OCI-LY7 (cell line): ENCODE measurements around the gene UGT1A3. TPM values are rescaled to one million over a fixed set of nuclear protein-coding genes. Genes with fewer than 3 reads are reported as not detected.

Experiments used
- BruUV-seq: library from RNA; stranded (reverse); fragments of 400-500 nt; replicated peaks from 2 replicates; lab custom pipeline; 2021; lab: Mats Ljungman, UMichigan
- CTCF ChIA-PET: fragments of 300-600 bp; sonication (Branson Sonifier 250); formaldehyde crosslinking; loops from one replicate; lab custom pipeline; 2022; ENCODE audit warnings: antibody characterized with exemption; ENCODE audit not compliant: unreplicated experiment; lab: Charles Lee
- POLR2A ChIA-PET: fragments of 300-600 bp; sonication (Branson Sonifier 250); formaldehyde crosslinking; loops from one replicate; lab custom pipeline; 2022; ENCODE audit warnings: antibody characterized with exemption; lab: Charles Lee
- DNase-seq: peaks from one replicate; pipeline ENCODE4 v3.0.0-alpha.2; 2015; ENCODE audit warnings: low spot score
- H2AFZ ChIP-seq: fragments of 200-600 bp; sonication (generic), shearing (Covaris generic); 2 replicates; pipeline ENCODE4 v1.6.1; 2014; ENCODE audit warnings: mild to moderate bottlenecking, antibody characterized with exemption, low read length, moderate library complexity
- H3K27ac ChIP-seq: fragments of 200-600 bp; sonication (generic); 2 replicates; pipeline ENCODE4 v1.5.1; 2014; ENCODE audit warnings: mixed run types, low read depth, mild to moderate bottlenecking, moderate library complexity, low read length, inconsistent platforms; ENCODE audit not compliant: poor library complexity, severe bottlenecking
- H3K36me3 ChIP-seq: fragments of 200-600 bp; sonication (generic); 2 replicates; pipeline ENCODE4 v1.6.1; 2014; ENCODE audit warnings: mild to moderate bottlenecking, antibody characterized with exemption, low read length, moderate library complexity, mixed read lengths; ENCODE audit not compliant: insufficient read depth
- H3K4me1 ChIP-seq: fragments of 200-600 bp; sonication (generic); 2 replicates; pipeline ENCODE4 v1.5.1; 2014; ENCODE audit warnings: mild to moderate bottlenecking, low read length; ENCODE audit not compliant: insufficient read depth, poor library complexity, severe bottlenecking
- H3K4me2 ChIP-seq: fragments of 200-600 bp; sonication (generic); 2 replicates; pipeline ENCODE4 v1.6.1; 2014; ENCODE audit warnings: mild to moderate bottlenecking, low read length
- H3K4me3 ChIP-seq: fragments of 200-600 bp; sonication (generic); 2 replicates; pipeline ENCODE4 v1.5.1; 2014; ENCODE audit warnings: mild to moderate bottlenecking, low read depth, low read length; ENCODE audit not compliant: poor library complexity, severe bottlenecking
- H3K79me2 ChIP-seq: fragments of 200-600 bp; sonication (generic); 2 replicates; pipeline ENCODE4 v1.6.1; 2016; ENCODE audit warnings: low read depth, mild to moderate bottlenecking, low read length, moderate library complexity, mixed read lengths; ENCODE audit not compliant: insufficient read depth
- H3K9me2 ChIP-seq: fragments of 200-600 bp; sonication (generic); 2 replicates; pipeline ENCODE4 v1.6.1; 2016; ENCODE audit warnings: mild to moderate bottlenecking, low read length, mixed read lengths; ENCODE audit not compliant: insufficient read depth
- H3K9me3 ChIP-seq: fragments of 200-600 bp; sonication (generic); 2 replicates; pipeline ENCODE4 v1.6.1; 2014; ENCODE audit warnings: mild to moderate bottlenecking, mixed run types, low read length, mixed read lengths
- H4K20me1 ChIP-seq: fragments of 200-600 bp; sonication (generic); 2 replicates; pipeline ENCODE4 v1.6.1; 2014; ENCODE audit warnings: mild to moderate bottlenecking, antibody characterized with exemption, low read length, moderate library complexity, mixed read lengths; ENCODE audit not compliant: insufficient read depth
- EZH2phosphoT487 ChIP-seq: fragments of 200-600 bp; sonication (generic); IDR thresholded peaks from 2 replicates; pipeline ENCODE4 v1.6.1; 2018; ENCODE audit warnings: low read depth, borderline replicate concordance, mild to moderate bottlenecking, mixed run types, antibody characterized with exemption, low read length, moderate library complexity, mixed read lengths
- intact Hi-C: fragments of 100-400 bp; cut with micrococcal nuclease; formaldehyde crosslinking; loops from one replicate; pipeline ENCODE4 v1.10.0; 2022; ENCODE audit not compliant: unreplicated experiment
- total RNA-seq, 2 experiments: library from RNA; depleted of rRNA in 1 of 2; stranded (reverse); fragments of >200 nt in 1 of 2; shearing (Covaris generic) in 1 of 2; gene quantifications; 2 replicates each; pipeline ENCODE4 v1.2.3, GENCODE V29; 2014 to 2022
- TF ChIP-seq, protein P1 (sequence below): fragments of 200-600 bp; sonication (generic); conservative IDR thresholded peaks from 2 replicates; pipeline ENCODE4 v1.5.1; 2014; ENCODE audit warnings: mild to moderate bottlenecking, antibody characterized with exemption, low read length, moderate library complexity, mixed read lengths

UGT1A3 gene
- total RNA-seq, 2 experiments from 2014 or later: not detected

GRCh38 chr2:233693963-233694362 lies 34.9 kb upstream of the UGT1A3 start:
- Histone ChIP-seq H3K9me2 (no peaks in the 10 kb centered on the region), H2AFZ (no peak overlapping the region), H3K4me3 (no peak overlapping the region), H3K36me3 (no peaks in the 10 kb centered on the region), H3K4me1 (no peaks in the 10 kb centered on the region), H3K4me2 (no peak overlapping the region), H4K20me1 (no peaks in the 10 kb centered on the region), H3K9me3 (no peaks in the 10 kb centered on the region), H3K79me2 (no peaks in the 10 kb centered on the region), H3K27ac (no peak overlapping the region)
- no peak for DNase-seq
- intact Hi-C loops: no loop called here
- no TSS peak for BruUV-seq
- ChIA-PET POLR2A (no interaction called here), CTCF (no interaction called here)
- no peak for TF ChIP-seq EZH2phosphoT487
- TF ChIP-seq, protein P1, sequence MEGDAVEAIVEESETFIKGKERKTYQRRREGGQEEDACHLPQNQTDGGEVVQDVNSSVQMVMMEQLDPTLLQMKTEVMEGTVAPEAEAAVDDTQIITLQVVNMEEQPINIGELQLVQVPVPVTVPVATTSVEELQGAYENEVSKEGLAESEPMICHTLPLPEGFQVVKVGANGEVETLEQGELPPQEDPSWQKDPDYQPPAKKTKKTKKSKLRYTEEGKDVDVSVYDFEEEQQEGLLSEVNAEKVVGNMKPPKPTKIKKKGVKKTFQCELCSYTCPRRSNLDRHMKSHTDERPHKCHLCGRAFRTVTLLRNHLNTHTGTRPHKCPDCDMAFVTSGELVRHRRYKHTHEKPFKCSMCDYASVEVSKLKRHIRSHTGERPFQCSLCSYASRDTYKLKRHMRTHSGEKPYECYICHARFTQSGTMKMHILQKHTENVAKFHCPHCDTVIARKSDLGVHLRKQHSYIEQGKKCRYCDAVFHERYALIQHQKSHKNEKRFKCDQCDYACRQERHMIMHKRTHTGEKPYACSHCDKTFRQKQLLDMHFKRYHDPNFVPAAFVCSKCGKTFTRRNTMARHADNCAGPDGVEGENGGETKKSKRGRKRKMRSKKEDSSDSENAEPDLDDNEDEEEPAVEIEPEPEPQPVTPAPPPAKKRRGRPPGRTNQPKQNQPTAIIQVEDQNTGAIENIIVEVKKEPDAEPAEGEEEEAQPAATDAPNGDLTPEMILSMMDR: no peak

DNA sequence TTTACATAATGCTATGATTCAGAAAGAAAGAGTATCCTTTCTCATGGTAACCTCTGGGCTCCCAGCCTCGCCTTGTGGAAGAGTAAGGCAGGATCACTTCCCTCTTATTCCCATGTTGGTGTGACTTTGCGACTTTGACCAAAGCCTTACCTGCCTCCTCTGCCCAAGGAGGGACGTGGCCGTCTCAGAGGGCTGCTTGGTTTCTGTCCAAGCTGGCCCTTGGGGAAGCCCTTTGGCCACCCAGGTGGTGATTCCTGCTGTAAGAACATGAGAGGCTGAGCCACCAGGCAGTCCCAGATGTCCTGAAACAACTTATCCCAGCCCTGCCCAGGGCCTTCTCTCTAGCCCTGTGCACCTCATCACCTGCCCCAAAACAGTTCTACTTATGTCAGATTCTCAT lies 30.1 kb upstream of the UGT1A3 start:
- BruUV-seq: no TSS peak
- POLR2A ChIA-PET: no interaction called here
- Histone ChIP-seq H3K36me3 (no peaks in the 10 kb centered on the region), H3K79me2 (no peaks in the 10 kb centered on the region), H3K4me2 (no peak overlapping the region), H2AFZ (no peak overlapping the region), H3K4me1 (no peaks in the 10 kb centered on the region), H3K9me3 (no peaks in the 10 kb centered on the region), H3K4me3 (no peak overlapping the region), H4K20me1 (no peaks in the 10 kb centered on the region), H3K27ac (no peak overlapping the region), H3K9me2 (no peaks in the 10 kb centered on the region)
- DNase-seq: no peak
- no peak for TF ChIP-seq EZH2phosphoT487
- TF ChIP-seq, protein P1: no peak
- intact Hi-C loops: no loop called here
- CTCF ChIA-PET: no interaction called here

DNA sequence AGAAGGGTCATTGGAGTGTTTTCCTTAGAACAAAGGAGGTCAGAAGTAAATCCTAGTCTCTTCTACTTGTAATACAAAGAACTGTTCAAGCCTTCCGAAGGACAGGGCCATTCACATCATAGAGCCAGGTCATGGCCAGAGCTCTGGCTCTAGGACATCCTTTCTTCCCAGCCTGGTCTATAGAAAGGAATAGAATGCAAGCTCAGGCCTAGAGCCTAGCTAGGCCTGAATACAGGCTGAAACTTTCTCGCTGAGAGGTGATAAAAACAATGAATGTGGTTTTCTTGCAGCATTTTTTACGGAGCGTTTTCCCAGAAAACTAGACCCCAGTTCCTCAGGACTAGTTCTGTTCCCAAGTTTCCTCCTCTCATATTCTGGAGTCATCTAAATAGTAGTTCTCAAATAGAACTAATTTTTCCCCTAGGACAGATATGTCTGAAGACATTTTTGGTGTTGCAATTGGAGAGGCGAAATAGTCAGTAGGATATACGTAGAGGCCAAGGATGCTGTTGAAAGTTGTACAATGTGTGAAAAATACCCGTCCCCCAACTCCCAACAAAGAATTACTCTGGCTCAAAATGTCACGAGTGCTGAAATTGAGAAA lies 29.3 kb upstream of the UGT1A3 start:
- Histone ChIP-seq H3K9me3 (no peaks in the 10 kb centered on the region), H3K9me2 (no peaks in the 10 kb centered on the region), H3K36me3 (no peaks in the 10 kb centered on the region), H4K20me1 (no peaks in the 10 kb centered on the region), H3K79me2 (no peaks in the 10 kb centered on the region), H3K4me2 (no peak overlapping the region), H3K4me1 (no peaks in the 10 kb centered on the region), H3K27ac (no peak overlapping the region), H2AFZ (no peak overlapping the region), H3K4me3 (no peak overlapping the region)
- no TSS peak for BruUV-seq
- POLR2A ChIA-PET: no interaction called here
- no peak for DNase-seq
- TF ChIP-seq EZH2phosphoT487: no peak
- TF ChIP-seq, protein P1: no peak
- intact Hi-C loops: no loop called here
- CTCF ChIA-PET: no interaction called here
